NCI-H526 treated with DMSO at 0.1 percent for 48 hours (cell line): ENCODE measurements around the gene EMX2.
A peak's percentile ranks its signal among the peaks of the same experiment; 100 is the strongest.
"Not testable (repeated sequence)": the region's sequence is repeated elsewhere in the genome, so short reads cannot be mapped to it uniquely, and the experiment has no call there.

ENCODE experiments used
- DNase-seq: peaks from one replicate; lab custom pipeline; 2025; lab: John Stamatoyannopoulos, UW

The EMX2 gene

DNA sequence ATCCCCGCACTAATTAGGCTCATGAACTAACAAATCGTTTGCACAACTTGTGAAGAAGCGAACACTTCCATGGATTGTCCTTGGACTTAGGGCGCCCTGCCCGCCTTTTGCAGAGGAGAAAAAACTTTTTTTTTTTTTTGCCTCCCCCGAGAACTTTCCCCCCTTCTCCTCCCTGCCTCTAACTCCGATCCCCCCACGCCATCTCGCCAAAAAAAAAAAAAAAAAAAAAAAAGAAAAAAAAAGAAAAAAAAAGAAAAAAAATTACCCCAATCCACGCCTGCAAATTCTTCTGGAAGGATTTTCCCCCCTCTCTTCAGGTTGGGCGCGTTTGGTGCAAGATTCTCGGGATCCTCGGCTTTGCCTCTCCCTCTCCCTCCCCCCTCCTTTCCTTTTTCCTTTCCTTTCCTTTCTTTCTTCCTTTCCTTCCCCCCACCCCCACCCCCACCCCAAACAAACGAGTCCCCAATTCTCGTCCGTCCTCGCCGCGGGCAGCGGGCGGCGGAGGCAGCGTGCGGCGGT is at the start of gene EMX2:
TSS of gene EMX2 (plus strand) at position 41 of the 519 bp plus-strand sequence. CDS start 522 bp downstream, outside the sequence.
- DNase-seq, result no peak

DNA sequence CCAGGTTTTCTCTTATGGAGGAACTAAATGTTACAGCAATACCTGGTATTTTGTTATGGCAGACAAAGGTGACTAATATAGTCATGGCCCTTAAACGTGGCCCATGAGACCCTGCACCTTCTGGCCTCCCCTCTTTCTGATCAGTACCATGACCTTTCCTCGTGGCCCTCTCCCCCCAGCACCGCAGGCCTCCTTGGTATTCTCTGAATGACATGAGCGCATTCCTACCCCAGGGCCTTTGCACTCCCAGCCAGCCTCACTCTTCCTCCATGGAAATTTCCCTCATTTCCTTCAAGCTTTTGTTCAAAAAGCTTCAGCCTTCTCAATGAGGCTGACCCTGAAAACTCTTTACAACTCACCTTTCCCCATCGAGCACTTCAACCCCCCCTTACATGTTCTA is 46.5 kb upstream of the EMX2 start:
- no peak for DNase-seq

DNA sequence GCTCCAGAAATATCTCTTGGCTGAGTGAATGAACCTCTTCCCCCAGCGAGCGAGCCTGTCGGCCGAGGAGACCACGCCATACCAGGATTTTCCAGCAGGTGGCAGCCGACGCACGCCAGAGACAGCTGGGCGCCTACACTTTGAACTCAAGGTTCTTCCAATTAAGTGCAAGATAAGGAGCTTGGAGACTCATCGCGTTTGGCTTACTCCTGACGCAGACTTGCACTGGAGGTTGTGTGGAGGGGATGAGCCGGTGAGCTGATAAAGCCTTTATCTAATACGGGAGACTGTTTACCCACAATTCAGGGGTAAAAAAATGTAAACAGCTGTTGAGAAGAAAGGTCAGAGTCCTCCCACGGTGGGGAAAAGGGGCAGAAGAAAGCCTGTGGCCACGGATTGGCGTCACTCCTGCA is 45.9 kb upstream of the EMX2 start:
- peak; percentile 43 for DNase-seq

DNA sequence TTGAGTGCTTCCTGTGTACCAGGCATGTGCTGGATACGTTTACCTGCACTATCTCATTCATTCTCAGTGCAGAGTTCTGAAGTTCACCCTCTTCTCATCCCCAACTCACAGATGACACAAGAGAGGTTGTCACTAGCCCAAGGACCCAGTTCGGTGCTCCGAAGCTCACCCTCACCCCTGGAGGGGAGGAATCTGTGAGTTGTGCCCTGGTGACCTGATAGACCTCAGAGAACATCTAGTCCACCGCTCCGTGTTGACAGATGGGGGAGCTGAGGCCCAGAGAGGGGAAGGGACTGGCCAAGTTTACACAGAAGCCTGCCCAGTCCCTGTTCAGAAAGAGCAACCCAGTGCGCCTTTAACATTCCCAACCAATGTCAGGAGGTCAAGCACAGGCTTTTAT is 44.8 kb upstream of the EMX2 start:
- no peak for DNase-seq

DNA sequence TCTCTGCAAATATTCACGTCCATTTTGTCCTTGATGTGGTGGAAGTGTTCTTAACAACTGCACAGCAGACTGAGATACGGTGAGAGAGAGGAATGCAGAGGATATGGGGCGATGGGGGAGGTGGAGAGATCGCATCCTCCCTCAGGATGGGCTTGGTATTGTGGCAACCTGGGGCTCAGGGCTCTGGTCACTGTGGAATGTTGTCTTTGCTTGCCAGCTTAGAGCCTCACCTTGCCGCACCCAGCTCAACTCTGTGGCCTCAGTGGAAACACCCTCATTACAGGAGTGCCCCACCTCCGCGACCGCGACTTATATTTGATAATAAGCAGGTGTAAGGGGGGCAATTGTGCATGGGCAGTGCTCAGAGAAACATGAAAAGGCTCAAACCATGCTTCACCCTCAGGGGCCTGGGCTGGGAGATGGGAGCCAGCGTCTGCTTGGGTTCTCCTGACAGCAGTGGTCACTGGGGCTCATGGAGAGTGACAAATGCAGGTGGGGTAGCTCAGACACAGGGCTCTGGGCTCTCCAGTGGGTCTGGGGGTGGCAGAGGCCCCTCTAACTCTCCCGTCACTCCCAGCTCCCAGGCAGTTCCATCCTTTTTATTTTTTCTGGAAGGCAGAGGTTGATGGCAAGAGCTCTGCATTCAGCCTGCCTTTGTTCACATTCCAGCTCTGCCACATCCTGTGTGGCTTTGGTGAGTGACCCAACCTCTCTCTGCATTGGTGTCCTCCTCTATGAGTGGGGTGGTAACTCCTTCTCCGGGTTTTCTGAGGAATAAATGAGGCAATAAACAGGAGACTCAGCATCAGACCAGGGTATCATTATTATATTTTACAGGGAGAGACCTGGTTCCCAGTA is 43.1 kb upstream of the EMX2 start:
- DNase-seq, result no peak

DNA sequence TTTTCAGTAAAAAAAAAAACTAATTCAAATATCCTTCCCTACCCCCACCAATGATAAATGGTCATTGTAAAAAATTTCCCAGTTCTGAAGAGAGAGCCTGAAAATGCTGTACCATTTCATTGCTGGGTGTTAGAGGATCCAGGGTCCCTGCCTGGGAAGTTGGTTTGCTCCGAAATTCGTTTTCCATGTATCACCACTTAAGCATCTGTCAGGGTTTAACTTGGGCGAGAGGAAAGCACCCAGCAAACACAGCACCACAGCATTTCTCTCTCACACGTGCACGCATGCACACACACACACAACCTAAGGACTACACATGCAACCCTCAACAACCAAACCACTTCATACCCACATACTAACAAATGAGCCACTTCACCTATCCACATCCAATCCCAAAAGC is 42.1 kb upstream of the EMX2 start:
- no peak for DNase-seq

DNA sequence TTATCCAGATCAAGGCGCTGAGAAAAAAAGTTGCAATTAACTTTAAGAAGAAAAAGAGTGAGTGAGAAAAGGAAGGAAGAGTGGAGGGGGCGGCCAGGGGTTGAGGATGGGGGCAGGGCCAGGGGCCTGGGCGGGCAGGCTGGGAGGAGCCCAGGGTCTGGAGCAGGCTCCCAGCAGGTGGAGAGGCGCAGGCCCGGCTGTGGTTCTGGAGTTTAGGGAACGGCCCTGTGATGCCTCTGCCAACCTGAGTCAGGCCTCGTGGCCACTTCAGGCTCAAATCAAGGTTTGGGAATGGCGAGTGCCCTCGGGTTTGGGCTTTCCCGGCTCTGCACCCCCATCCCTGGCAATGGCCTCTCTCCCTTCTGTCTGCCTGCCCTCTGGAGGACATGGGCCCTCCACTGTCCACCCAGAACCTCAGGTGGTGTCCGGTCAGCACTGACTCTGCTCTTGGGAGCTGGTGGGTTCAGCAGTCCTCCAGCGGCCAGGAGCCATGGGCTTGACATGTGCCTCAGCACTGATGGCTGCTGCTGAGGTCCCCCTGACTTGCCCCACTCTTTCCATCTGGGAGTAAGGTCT is 41.0 kb upstream of the EMX2 start:
- DNase-seq, result no peak

DNA sequence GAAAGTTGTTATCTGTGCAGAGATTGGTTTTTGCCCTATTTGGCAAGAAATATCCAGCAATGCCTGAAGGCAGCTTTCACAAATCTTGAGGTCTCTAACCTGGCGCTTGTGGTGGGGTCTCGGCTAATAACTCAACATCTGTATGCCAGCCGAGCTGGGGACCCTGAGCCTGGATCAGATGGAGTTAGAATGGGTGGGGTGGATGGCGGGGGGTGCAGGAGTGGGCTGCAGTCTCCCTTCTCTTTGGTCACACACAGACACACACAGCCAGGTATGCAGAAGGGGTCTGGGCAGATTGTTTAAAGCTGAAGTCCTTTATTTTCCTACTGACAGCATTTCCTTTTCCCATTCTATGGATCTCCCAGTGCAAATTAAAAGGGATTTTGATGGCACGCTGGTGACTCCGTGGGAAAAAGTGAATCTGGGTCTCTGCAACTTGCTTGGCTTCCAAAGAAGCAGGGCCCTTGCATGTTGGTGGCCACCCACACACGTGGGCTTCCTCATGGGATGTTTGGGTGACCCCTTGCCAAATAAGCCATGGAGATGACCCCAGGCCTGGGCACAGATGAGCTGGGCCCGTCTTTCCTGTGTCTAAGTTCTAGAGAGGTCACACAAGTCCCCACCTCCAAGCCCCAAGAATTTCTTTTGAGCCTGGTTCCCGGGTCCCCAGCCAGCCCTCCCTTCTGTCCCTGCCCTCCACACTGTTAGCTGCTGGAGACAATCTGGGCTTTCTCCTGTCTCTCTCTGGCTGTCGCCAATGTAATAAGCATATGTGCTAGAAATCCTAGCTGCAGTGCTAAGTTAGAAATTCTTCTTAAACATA is 39.9 kb upstream of the EMX2 start:
- DNase-seq, result no peak

DNA sequence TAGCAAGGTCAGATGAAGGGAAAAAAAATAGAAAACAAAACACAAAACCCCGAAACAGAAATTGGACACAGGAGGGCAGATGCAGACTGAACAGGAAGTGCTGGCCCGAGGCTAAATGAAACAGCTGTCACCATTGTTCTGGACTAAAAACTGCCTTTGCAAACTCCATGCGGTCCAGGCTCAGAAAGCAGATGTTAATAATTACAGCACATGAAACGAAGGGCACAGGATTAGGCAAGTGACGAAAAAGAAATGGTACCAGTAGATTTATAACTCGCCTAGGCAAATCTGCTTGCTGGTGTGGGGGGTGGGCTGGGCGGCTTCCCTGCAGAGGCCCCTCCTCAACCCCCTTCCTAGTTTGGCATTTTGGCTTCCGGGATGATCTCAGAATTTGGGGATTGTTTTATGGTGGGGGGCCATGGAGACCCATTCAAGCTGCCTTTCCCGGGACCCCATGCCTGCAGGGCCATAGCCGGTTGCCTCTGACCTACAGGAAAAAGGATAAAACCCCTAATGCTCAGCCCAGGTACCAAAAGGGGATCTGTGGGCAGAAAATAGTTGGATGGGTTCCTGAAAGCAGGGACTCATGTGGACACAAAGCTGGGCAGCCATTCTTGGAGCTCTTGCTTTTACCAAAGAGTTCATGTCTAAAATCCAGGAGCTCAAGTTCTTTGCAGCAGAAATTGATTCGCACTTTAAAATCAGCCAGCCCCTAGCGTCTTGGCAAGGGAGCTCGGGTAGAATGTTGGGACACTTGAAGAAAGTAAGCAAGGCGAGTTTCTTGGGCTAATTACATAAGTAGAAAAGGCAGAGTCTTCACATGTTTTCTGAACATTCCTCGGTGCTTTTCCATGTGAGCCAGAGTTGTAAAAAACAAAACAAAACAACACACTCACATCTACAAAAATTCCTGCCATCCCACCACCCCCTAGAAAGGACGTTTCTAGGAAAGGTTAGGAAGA is 39.0 kb upstream of the EMX2 start:
- no peak for DNase-seq

DNA sequence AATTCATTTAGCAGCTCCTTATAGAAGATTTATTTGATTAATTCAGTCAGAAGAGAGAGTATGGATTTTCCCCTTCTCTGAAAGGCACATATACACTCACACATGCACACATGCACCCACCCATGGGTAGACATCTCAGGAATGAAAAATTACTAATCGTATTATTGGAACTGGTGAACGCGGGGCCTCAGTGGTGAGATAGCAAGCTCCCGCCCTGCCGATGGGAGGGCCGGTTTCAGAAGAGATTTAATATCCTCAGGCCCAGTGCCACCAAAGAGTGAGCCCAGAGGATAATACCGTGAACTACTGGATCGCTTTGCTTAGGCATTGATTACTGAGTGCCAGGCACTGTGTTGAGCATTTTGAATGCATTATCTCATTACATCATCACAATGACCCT is 38.0 kb upstream of the EMX2 start:
- DNase-seq, result no peak

DNA sequence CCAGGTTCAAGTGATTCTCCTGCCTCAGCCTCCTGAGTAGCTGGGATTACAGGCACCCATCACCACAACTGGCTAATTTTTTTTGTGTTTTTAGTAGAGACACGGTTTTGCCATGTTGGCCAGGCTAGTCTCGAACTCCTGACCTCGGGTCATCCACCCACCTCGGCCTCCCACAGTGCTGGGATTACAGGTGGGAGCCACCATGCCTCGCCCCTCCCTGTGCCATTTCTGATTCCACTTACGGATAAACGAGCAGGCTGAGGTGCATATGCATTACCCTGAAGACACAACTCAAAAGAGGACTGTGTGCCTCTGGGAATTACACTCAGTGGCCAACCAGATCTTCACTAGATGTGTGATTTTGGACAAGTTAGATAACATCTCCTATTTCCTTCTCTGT is 35.5 kb upstream of the EMX2 start:
- not testable (repeated sequence) for DNase-seq

DNA sequence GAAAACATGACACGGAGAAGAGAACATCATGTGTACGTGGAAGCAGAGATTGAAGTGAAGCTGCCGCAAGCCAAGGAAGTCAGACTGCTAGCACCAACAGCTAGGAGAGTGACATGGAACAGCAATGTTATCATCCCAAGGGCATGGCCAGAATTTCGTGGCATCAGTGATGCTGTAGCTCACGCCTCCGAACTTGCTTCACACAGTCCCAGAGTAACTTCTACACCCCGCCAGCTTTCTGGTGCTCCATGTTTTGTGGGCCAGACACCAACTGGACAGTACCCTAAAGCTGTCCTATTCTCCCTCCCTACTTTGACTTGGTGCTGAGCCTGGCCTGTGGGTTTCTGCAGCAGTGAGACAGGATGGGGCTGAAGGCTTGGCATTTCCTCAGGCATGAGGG is 33.0 kb upstream of the EMX2 start:
- no peak for DNase-seq

DNA sequence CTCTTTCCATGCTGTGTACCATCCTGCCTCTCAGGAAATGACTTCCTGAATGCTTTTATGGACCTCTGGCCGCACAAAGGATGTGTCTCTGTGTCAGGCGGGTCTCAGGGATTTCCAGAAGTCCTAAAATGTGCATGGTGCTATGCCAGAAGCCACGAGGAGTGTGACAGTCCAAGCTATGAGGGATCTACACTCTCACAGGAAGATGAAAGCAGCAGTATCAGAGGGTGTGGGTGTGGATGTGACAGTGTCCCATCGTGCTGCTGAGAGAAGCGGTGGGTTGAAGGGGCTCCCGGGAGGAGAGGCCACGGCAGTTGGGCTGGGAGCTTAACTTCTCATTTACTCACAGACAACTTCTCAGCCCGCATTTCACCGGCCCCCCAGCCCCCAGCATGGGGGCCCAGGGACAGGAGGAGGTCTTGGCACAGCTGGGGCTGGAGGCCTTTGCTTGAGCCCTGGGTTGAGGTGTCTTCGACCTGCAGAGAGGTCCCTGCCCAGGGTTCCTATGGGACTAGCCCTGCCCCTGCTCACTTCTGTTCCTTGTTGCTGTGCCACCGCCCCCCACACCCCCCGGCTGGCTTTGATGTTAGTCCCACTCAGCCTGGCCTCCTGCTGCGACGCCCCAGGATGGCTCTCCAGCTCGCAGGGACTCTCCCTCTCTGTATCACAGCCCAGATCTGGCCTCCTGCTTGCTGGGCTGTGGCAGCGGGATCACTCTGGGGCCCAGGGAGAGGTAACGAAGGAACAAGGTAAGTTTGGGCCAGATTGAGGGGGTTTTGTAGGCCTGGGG is 30.8 kb upstream of the EMX2 start:
- DNase-seq, result no peak

DNA sequence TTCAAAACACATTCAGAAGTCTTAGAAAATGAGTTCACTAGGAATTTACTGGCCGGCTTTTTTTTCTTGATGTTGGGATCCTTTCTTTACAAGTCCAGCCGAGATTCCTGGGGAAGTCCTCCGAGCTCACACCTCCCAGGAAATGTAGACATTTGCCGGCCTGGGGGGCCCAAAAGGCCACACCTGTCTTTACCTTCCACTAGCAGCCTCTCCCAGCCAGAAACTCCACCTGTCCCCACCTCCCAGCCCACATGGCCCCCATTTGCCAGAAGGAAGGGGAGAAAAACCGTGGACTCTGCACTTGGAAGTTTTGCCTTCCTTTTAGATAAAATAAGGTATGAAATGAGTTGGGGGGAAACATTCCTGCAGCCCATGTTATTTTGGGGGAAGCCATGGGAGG is 27.6 kb upstream of the EMX2 start:
- DNase-seq, result no peak

DNA sequence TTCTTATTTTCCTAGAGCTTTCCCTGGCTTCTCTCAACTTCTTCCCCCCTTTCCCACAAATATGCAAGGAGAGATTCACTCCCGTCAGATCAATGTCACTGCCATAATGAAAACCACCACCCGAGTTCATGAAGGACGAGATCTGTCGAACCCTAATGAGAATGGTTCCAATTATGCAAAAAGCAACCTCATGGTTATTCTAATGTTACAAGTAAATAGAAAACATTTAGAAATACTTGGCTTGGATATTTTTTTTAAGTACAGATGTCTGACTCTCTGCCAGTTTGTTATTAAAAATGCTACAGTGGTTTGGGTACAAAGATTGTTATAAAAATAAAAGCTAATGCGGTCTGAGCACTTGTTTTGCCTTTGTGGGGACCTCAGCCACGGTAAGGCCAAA is 25.9 kb upstream of the EMX2 start:
- DNase-seq, result no peak

DNA sequence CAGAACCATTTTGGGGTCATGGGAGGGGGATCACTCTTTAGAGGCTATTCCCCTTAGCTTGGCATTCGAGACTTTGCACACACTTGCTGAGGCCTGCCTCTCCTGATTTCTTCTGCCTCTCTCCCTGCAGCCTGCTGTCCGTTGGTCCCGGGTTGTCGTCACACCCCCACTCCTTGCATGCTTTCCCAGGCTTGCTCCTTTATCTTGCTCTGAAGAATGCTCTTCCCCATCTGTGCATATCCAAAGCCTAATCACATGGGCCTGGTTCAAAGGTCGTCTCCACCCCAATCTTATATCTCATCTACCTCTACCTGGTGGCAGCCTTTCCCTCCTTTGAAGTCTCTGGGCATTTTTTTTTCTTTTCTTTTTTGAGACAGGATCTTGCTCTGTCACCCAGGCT is 24.3 kb upstream of the EMX2 start:
- no peak for DNase-seq

DNA sequence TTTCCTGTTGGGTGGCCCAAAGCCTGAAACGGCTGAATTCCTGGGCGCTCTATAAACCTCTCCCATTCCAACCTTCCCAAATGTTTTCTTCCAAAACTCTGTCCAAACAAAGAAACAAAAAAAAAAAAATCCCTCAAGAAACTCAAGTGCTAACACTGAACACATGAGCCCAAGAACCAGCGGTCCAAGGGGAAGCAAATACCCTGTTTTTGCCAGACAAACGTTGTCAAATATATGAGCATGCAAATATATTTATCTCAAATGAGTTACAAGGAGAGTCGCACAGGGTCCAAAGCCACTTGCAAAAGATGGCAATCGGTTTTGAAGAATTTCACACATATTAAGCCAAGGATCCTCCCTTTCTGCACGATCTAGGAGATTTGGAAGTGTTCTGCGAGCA is 23.3 kb upstream of the EMX2 start:
- DNase-seq, result no peak

DNA sequence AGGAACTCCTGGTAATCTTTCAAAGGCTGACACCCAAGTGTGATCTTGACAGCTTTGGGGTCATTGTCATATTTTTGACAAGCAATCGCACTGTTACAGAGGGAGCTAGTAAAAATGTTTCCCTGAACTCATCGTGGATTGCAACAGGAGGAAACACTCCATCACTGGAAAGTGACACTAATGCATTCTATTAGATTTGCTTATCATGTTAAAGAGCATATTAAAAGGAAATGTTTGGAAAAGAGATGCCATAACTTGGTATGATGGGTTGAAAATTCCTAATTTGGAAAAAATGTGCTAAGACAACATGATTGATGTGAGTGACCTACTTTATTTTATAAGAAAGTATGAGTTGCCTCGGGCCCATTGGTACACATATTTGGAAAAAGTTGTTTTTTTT is 22.7 kb upstream of the EMX2 start:
- DNase-seq, result no peak

DNA sequence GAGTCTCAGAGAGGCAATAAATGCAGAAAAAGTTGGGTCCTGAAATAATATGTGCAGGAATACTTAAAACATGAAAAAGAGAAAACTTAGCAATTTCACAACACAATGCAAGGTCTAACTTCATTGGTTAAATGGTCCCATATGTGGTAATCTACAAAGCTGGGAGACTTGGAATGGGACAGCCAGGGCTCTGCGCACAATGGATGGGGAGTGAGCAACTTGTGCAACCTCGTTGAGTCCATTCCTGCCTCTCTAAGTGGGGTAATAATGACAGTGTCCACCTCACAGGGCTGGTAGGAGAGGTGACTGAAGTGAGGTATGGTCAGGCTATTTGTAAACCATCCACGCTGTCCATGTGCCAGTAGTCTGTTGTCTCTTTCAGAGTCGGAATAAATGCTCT is 11.8 kb upstream of the EMX2 start:
- no peak for DNase-seq

DNA sequence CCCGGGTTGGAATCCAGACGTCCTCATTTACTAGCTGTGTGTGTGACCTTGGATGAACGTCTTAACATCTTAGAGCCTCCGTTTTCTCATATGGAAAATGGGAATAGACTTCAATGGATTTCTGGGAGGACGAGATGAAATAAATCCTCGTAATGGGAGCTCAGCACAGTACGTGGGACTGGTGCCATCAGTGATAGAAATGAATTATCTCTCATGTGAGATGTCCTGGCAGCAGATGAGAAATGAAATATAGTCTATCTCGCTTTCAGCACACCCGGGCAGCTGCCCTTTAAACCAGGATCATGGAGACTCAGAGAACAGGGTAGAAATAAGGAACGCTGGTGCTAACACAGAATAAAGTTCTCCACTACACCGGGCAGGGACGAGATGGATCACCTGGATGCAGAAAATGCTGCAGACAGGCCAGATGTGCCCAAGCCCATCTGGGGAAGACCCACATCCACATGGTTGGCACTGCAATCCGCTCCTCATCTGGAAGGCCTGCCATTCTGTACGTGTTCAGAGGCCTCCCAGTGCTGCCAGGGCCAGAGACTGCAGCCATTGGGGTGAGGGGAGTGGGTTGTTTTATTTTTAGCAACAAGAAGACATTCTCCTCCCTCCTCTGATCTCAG is 11.1 kb upstream of the EMX2 start:
- no peak for DNase-seq
